Putamen (tissue), 1 donor: ENCODE results near the gene B3GALT5.

ENCODE experiments used
- DNase-seq: peaks from one replicate; pipeline ENCODE4 v3.0.0-alpha.2; 2016; ENCODE audit warnings: low spot score

The B3GALT5 gene

DNA sequence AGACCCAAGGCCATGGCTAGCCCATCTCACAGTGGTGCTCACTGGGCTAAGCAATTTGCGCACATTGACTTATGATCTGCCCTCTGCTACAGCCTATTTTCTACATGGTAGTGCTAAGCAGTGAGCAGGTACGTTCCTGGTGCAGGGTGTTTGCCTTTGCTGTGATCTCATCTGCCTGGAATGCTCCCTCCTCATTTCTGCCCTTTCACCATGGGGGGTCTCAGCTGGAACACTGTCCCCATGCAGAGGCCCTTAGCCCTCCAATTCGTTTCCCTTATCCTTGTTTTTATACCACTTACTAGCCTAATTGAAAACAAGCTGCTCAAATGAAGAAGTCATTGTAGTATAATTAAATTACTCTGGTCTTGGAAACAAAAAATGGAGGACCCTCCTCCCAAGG, 2.0 kb upstream of the B3GALT5 start:
- no peak for DNase-seq

DNA sequence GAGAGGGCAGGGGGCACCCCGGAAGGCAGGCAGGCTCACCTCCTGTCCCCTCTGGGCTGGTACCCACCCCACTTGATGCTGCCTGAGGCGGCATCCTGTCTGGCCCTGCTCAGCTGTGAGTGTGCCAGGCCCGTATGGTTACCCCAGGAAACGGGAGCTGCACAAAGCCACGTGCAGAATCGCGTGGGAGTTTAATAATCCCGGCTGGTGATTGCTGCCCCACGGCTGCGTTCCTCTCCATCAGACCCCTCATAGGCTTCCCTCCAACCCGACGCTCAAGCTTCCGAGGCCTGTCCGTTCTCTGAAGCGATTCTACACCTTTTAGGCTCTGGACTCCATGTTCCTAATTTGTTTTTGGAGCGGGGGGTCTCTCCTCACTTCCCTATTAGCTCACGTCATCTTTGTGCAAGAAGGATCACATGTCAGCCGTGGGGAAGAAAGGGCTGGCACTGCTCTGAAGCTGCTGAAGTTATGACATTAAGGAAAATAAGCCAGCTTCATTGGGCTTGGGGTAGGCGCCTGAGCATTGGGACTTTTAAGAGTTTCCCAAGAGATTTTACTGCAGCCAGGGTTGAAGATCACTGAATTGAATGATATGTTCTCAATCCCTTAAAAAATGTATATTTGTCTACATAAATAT, 1.1 kb upstream of the B3GALT5 start:
- peak; percentile 50 for DNase-seq

GRCh38 chr21:39613041-39613934, 548 bp downstream of the B3GALT5 start:
- DNase-seq, result peak; percentile 18

DNA sequence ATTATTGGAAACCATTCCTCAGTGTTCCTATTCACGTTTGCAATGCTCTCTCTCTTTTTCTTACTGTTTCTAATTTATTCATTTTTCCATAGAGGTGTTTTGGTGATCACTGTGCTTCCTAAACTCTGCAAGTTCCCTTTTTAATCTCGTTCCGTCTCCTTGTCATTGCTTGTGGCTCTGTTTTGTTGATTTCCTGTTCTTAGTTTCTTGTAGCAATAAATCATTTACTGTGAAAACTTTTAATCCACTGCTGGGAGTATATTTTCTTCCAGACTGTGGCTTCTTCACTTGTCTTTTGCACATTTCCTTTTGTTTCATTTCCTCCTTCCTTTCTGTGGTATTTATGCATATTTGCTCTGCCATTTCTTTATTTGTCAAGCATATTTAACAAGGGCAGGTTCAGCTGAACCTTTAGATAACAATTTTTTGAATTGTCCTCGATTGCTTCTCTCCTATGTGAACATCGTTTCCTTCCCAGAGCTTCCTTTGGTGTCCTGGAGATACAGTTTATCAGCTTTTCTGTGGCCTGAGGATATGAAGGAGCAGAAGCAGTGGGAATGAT, 3.6 kb downstream of the B3GALT5 start:
- no peak for DNase-seq

DNA sequence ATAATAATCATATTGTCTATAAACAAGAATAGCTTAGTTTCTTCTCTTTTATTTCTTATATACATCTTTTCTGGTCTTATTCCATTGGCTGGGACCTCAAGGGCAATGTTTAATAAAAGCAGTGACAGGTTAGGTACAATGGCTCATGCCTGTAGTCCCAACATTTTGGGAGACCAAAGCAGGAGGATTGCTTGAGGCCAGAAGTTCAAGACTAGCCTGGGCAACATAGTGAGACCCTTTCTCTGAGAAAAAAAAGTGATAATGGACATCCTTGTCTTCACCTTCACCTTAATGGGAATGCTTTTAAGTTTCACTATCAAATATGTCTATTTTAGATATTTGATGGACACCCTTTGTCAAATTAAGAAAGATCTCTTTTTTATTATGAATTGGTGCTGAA, 8.1 kb downstream of the B3GALT5 start:
- DNase-seq, result no peak

- no peak for DNase-seq
Measured at GRCh38 chr21:39625211-39625895, 12.6 kb downstream of the B3GALT5 start.

DNA sequence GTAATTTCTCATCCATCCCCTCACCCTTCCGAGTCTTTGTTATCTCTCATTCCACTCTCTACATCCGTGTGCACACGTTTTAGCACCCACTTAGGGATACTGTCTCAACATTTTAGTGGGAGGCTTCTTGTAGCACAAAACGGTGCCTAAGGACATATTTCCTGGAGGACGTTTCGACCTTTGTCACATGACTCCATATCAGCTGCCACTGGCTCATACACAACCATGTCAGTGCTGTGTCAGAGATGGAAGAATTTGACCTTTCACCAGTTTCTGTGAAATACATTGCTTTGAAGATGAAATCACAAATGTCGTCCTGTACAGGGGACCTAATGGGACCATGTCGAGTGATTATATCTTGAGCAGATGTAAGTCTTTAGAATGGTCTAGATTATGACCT, 15.6 kb downstream of the B3GALT5 start:
- DNase-seq, result no peak

- no peak for DNase-seq
Measured at GRCh38 chr21:39630191-39630591, 17.5 kb downstream of the B3GALT5 start.

DNA sequence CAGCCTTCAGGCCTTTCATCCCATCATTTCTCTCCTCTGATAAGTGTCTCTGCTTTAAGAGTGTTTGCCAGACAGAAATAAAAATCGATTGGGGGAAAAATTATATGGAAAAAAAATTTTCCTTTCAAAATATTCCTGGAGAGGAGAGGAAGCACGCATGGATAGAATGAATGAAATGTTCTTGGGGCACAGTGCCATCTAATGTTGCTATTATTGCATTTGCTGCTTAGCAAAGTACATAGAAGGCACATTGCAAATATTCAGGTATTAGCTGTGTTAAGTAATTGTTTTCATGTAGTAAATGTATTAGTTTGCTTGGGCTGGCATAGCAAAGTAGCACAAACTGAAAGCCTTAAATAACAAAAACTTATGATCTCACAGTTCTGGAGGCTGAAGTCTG, 18.1 kb downstream of the B3GALT5 start:
- DNase-seq, result no peak

DNA sequence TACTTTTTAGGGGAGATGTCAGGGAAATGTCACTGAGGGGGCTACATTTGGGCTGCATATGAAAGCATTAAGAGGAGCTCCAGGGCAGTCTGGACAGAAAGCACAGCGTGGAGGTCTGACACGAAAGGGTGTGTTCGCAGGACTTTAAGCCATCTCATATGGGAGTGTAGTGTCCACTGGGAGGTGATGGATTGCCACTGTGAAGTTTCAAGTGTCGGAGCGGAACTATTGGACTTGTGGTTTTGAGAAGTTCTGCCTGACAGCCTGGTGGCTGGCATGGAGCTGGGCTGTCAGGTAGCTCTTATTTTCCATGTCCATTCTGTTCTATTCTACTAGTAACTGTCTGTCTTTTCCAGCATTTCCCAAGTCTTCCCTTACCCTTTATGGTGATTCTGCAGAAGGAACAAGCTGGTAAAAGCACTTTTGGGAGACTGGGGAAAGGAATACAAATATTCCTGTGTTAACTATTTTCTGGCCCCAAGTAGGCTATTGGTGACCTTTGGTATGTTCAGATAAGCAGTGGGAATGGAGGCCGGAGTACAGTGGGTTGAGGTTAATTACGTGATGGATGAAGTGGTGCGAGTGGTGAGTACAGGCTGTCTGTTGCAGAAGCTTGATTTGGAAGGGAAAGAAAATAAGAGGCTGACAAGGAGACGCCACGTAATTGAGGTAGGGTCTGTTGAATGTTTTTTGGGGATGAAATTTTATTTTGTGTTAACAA, 19.3 kb downstream of the B3GALT5 start:
- no peak for DNase-seq

DNA sequence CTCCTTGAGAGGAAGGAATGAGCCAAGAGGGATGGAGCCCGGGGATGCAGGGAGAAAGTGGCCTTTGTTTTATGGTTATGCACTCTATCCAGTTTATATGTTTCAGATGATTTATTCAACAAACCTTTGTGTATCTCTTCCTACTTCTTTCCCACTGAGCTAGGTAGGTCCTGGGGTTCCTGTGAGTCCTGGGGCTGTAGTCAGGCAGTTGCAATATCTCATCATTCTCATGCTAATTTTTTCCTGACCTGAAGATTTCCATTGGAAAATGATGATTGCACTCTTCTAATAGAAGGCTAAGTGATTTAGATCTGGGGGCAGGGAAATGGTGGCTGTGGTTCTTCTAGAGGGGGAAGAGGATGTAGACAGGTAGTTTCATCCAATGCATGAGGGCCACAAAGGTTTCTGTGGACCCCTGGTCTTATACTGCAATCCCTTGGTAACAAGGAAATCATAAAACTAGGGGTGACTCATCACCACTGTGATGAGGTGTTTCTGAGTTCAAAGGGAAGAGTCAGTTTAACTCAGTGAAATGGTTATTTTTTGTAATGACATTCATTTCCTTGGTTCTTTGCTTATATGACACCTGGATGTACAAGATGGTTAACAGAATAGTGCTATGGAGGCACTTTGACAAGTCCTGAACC, 20.2 kb downstream of the B3GALT5 start:
- no peak for DNase-seq

GRCh38 chr21:39633770-39634181, 21.0 kb downstream of the B3GALT5 start:
- DNase-seq, result no peak

DNA sequence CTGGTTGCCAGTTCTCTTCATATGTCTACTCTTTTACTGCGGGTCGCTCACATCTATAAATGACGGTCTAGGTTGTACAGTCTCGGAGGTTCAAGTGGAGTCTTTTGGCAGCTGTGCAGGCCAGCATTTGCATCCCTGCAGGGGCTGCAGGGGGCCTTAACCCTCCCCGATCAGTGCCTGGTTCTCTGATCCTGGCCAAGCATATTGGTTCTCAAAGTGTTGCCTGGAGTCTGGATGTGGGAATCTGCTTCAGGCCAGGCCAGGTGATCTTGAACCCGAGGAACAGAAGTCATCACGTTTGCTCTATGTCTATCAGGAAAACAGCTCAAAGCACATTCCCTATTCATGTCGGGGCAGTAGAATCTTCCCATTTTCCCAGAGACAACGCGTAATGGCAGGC, 21.8 kb downstream of the B3GALT5 start:
- DNase-seq, result no peak

- no peak for DNase-seq
Measured at GRCh38 chr21:39637197-39637970, 24.6 kb downstream of the B3GALT5 start.

- DNase-seq, result no peak
Measured at GRCh38 chr21:39637971-39638240, 25.2 kb downstream of the B3GALT5 start.

GRCh38 chr21:39638281-39638680, 25.5 kb downstream of the B3GALT5 start:
- DNase-seq, result no peak

- DNase-seq, result no peak
Measured at GRCh38 chr21:39640754-39641153, 28.0 kb downstream of the B3GALT5 start.

- no peak for DNase-seq
Measured at GRCh38 chr21:39641827-39642450, 29.2 kb downstream of the B3GALT5 start.

GRCh38 chr21:39644062-39644560, 31.4 kb downstream of the B3GALT5 start:
- DNase-seq, result no peak

DNA sequence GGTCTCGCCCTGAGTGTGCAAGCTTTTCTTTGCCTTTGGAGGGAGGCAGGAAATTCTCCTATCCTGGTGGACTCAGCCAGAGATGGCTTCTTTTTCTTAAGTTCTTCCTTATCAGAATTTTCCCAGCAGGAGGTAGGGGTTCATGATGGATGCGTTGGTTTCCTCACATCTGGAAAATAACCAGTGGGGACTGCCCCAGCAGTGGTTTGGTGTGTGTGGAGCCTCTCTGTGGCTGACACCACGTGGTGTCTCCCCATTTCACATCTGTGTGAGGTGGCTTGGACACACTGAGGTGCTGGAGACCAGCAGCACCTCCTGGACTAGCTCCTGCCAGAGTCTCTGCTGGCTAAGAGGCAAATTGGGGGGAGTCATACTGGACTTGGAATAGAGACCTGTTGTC, 32.6 kb downstream of the B3GALT5 start:
- no peak for DNase-seq
